GM19025 (cell line): Measurements from ENCODE around the gene TLX2.
A peak's percentile ranks its signal among the peaks of the same experiment; 100 is the strongest.

ENCODE experiments used
- ATAC-seq: cut with Tn5 transposase; IDR thresholded peaks from one replicate; pipeline ENCODE4 v1.9.1; 2021; ENCODE audit warnings: mild to moderate bottlenecking, low read depth, moderate library complexity; ENCODE audit not compliant: unreplicated experiment

Gene TLX2

DNA sequence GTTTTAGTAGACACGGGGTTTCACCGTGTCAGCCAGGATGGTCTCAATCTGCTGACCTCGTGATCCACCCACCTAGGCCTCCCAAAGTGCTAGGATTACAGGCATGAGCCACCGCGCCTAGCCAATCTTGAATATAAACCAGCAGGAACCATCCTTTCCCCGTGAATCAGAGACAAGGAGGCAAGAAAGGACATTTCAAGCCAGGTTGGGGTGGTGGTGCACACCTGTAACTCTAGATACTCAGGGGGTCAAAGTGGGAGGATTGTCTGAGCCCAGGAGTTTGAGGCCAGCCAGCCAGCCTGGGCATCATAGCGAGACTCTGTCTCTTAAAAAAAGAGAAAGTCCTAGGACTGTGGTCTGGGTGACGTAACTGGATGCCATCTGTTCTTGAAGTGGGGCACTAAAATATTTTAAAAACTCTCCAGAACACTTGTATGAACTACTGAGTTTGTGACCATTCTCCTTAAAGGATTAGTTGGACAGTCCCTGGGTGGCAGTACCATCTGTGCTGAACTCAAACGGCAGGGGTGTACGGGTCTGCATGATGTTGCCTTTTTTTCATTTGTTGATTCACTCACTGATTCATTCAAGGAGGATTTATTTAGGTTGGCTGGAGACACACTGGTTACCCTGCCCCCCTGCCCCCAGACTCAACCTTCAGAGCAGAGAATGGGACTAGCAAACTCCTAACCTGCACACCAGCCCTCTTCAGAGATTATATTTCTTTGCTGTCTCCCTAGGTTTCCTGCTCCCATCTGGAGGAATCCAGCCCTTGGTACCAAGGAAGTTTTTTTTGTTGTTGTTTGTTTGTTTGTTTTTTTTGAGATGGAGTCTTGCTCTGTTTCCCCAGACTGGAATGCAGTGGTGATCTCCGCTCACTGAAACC lies 2.9 kb upstream of the TLX2 start:
- no peak for ATAC-seq

- no peak for ATAC-seq
Observed at GRCh38 chr2:74512744-74513604, 1.3 kb upstream of the TLX2 start.

- no peak for ATAC-seq
Observed at GRCh38 chr2:74513605-74514367, 464 bp upstream of the TLX2 start.

DNA sequence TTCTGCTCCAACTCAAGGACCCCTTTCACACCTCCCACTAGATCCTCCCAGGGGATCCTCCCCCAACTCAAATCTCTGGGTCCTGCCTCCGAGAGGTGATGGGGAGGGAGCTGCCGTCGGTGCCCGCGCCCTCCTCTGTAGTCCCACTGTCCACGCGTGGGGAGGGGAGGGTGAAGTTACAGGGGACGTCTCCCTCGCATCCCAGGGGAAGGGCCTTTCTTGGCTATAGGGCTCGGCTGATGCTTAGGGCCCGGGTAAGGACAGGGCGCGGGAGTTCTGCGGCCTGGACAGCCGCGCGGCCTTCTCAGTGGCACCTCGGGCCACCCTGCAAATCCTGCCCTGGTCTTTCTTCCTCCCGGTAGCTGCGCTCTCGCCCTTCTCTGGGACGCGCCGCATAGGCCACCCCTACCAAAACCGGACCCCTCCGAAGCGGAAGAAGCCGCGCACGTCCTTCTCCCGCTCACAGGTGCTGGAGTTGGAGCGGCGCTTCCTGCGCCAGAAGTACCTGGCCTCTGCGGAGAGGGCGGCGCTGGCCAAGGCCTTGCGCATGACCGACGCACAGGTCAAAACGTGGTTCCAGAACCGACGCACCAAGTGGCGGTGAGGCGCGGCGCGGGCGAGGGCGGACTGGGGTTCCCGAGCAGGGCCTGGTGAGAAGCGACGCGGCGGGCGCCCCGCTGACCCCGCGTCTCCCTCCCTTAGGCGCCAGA lies 1.2 kb downstream of the TLX2 start:
- peak; percentile 13 for ATAC-seq

GRCh38 chr2:74515981-74516633 lies 1.9 kb downstream of the TLX2 start:
- ATAC-seq = peak; percentile 75

DNA sequence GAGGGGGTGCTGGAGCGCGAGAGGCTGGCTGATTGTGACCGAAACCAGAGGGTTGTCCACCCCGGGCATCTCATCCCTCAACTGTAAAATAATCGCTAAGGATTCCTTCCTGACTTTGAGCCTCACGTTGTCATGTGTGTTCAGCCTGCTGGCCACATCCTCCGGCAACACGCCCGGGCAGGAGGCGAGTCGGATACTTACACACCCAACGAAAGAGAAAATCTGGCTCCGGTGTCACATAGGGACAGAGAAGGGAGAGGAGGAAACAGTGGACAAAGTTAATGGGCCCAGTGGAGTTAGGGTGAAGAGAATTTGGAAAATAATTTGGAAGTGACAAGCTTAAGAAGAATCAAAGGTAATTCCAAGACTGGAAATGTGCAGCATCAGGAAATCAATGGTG lies 2.4 kb downstream of the TLX2 start:
- ATAC-seq = no peak

- no peak for ATAC-seq
Observed at GRCh38 chr2:74522516-74522915, 8.3 kb downstream of the TLX2 start.

- ATAC-seq = no peak
Observed at GRCh38 chr2:74524005-74524404, 9.8 kb downstream of the TLX2 start.

- no peak for ATAC-seq
Observed at GRCh38 chr2:74524955-74525716, 10.9 kb downstream of the TLX2 start.

- ATAC-seq = no peak
Observed at GRCh38 chr2:74525717-74526648, 11.7 kb downstream of the TLX2 start, which contains the start of gene DQX1. DQX1 (minus strand) TSS chr2:74526231; CDS start chr2:74525729, 502 bp downstream.

DNA sequence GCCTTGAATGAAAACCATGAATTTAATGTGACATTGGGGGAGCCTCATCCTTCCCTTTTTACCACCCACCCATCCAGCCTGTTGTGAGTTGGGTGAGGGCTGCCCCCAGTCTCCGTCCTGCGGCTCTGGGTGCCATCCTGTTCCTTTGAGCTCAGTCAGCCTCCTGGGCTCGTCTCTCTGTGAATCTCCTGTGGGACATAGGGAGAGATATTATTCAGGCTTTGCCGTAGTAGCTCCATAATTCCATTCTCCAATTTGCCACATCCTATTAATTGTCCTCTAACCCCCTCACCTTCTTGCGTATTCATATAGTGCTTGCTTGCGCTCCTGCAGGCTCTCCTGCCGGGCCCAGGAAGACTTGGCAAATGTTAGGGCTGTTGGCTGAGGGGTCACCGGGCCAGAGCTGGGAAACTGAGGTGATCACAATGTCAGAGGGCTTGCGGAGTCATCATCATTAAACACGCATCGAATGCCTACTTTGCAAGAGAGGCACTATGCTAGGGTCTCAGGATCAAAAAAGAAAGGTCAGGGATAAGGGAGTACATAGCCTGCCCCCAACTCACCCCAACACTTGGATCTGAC lies 12.5 kb downstream of the TLX2 start:
- ATAC-seq = no peak

DNA sequence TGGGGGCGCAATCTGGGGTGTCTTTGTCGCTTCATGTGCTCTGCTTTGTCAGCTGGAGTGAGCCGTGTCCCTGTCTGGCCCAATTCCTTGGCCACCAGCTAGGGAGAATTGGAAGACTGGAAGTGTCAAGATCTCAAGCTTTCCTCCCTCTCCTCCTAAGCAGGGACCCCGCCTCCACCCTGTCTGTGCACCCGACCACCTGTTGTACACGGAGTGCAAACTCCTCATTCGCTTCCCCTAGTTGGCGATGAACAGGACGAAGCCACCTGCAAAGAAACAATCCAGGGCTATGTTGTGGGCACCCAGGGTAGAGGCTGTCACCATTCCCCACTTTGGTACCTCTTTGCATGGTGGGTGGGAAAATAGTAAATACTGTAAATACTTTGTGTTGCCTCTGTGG lies 13.5 kb downstream of the TLX2 start:
- no peak for ATAC-seq

- no peak for ATAC-seq
Observed at GRCh38 chr2:74528600-74529356, 14.5 kb downstream of the TLX2 start.

- ATAC-seq = peak; percentile 81
Observed at GRCh38 chr2:74529357-74530238, 15.3 kb downstream of the TLX2 start, which contains the start of the genes AUP1 and HTRA2. AUP1 (minus strand) TSS chr2:74529706; CDS start chr2:74529629, 77 bp downstream. HTRA2 (plus strand) TSS chr2:74529933; CDS start chr2:74530007, 74 bp downstream.
